Right lobe of liver (tissue), 6 donors: ENCODE measurements around the gene UBN1. TPM values are rescaled to one million over a fixed set of nuclear protein-coding genes. Genes with fewer than 3 reads are reported as not detected.

Source experiments
- ATAC-seq, 4 donors: fragments of 200-7000 bp; cut with Tn5 transposase; one replicate each; pipeline ENCODE4 v1.9.1; 2020; ENCODE audit warnings: mild to moderate bottlenecking in 4 of 4, moderate library complexity in 4 of 4
- DNase-seq, 3 donors: peaks; one replicate each; pipeline ENCODE4 v3.0.0-alpha.2; 2020
- H3K27ac ChIP-seq, 3 donors: fragments of 200-600 bp; one replicate each; pipeline ENCODE4 v1.8.0; 2022
- H3K27me3 ChIP-seq, 2 donors: fragments of 200-600 bp; one replicate each; pipeline ENCODE4 v1.8.0; 2022
- H3K36me3 ChIP-seq, 4 donors: fragments of 200-600 bp; sonication (generic) in 1 of 4; one replicate each; pipeline versions ENCODE4 v1.5.1 to v1.8.0; 2017 to 2022; ENCODE audit warnings: control low read depth in 1 of 4
- H3K4me1 ChIP-seq, 4 donors: fragments of 200-600 bp; sonication (generic) in 1 of 4; one replicate each; pipeline versions ENCODE4 v1.5.1 to v1.8.0; 2017 to 2022; ENCODE audit warnings: control low read depth in 1 of 4
- H3K4me3 ChIP-seq, 3 donors: fragments of 200-600 bp; one replicate each; pipeline ENCODE4 v1.8.0; 2022
- H3K9me3 ChIP-seq, 4 donors: fragments of 200-600 bp; sonication (generic) in 1 of 4; one replicate each; pipeline versions ENCODE4 v1.5.1 to v1.8.0; 2017 to 2022; ENCODE audit warnings: control low read depth in 1 of 4
- CTCF ChIP-seq, 4 donors: fragments of 200-600 bp in 3 of 4; fragments of 450-650 bp in 1 of 4; IDR thresholded peaks; one replicate each; pipeline versions ENCODE4 v1.5.1 to v1.8.0; 2016 to 2022; ENCODE audit warnings: antibody characterized with exemption in 4 of 4, mild to moderate bottlenecking in 2 of 4
- POLR2A ChIP-seq: fragments of 450-650 bp; IDR thresholded peaks from one replicate; pipeline ENCODE4 v1.6.1; 2017; ENCODE audit warnings: antibody characterized with exemption, mild to moderate bottlenecking
- WGBS: methylation state at CpG from one replicate; pipeline ENCODE4 v1.1.6; 2018; ENCODE audit warnings: low coverage, low lambda C conversion rate; ENCODE audit not compliant: insufficient coverage; ENCODE audit errors: missing lambda C conversion rate; 5-methylcytosine and 5-hydroxymethylcytosine counted together
- intact Hi-C, 2 donors: fragments of 100-400 bp; cut with DNase I; formaldehyde crosslinking; loops; one replicate each; pipeline versions ENCODE4 v1.11.2 to v1.14.1; 2022
- total RNA-seq, 6 experiments: library from RNA; depleted of rRNA in 2 of 6; stranded (reverse); fragments of >200 nt in 2 of 6; fragmentation: NEBNext Ultra II Directional in 3 of 6; extraction: Animal tissue kit (Norgen Biotek cat#: 25700) in 3 of 6; gene quantifications; one replicate each; pipeline versions ENCODE4 v1.1.0 to v1.2.4, GENCODE V29; 2016 to 2023
- donor health status: DM: no; HTN: yes; CAD: no.
- donor health status: DM: no; HTN: no; CAD: no.
- donor health status: DM: no; HTN: no; CAD: no.
- donor health status: DM: no; HTN: yes; CAD: no.
- donor health status: DM: no; HTN: yes; CAD: no.

UBN1 gene
- total RNA-seq, 6 experiments from 2014 or later = 12.0 to 18.6 (median 16.2) TPM

- ATAC-seq (no peak), DNase-seq (no peak)
- Histone ChIP-seq H3K27ac (no peak overlapping the region), H3K9me3 (no peaks in the 10 kb centered on the region), H3K4me1 (peaks cover 0 to 41% (median 14%) of the 10 kb centered on the region in 4 donors), H3K36me3 (peaks cover 0 to 22% (median 2%) of the 10 kb centered on the region in 4 donors), H3K27me3 (no peaks in the 10 kb centered on the region), H3K4me3 (no peak overlapping the region)
- TF ChIP-seq CTCF (IDR thresholded peaks at IDR 0.05) (no peak), POLR2A (no peak)
- intact Hi-C loops = no loop called here
- 80% methylated on average over 3 of the region's 3 CpGs for WGBS
These were observed 2.9 kb downstream of the UBN1 start for GRCh38 chr16:4850211-4850610.

- 60% methylated on average over 1 of the region's 1 CpG for WGBS
- Histone ChIP-seq H3K27ac (peak overlapping the region in 1 of 3 donors; percentile 24), H3K36me3 (peaks cover 0 to 42% (median 6%) of the 10 kb centered on the region in 4 donors), H3K4me1 (peaks cover 0 to 31% (median 10%) of the 10 kb centered on the region in 4 donors), H3K9me3 (no peaks in the 10 kb centered on the region), H3K4me3 (no peak overlapping the region), H3K27me3 (no peaks in the 10 kb centered on the region)
- ATAC-seq (peak in 1 of 4 donors; percentile 24), DNase-seq (no peak)
- no peak for TF ChIP-seq CTCF (IDR thresholded peaks at IDR 0.05)
- TF ChIP-seq POLR2A = no peak
- intact Hi-C loops = no loop called here
These were observed 5.1 kb downstream of the UBN1 start for GRCh38 chr16:4852221-4852872.

- H3K9me3 ChIP-seq = no peaks in the 10 kb centered on the region
- intact Hi-C loops = no loop called here
- no peak overlapping the region for H3K27ac ChIP-seq
- no peaks in the 10 kb centered on the region for H3K27me3 ChIP-seq
- no peak overlapping the region for H3K4me3 ChIP-seq
- ATAC-seq = no peak
- 95% methylated on average over 2 of the region's 5 CpGs for WGBS
- no peak for DNase-seq
- TF ChIP-seq POLR2A (no peak), CTCF (IDR thresholded peaks at IDR 0.05) (no peak)
- peaks cover 0 to 13% (median under 1%) of the 10 kb centered on the region in 4 donors for H3K4me1 ChIP-seq
- peaks cover 0 to 71% (median 23%) of the 10 kb centered on the region in 4 donors for H3K36me3 ChIP-seq
These were observed 8.1 kb downstream of the UBN1 start for GRCh38 chr16:4855371-4855770.

- Histone ChIP-seq H3K9me3 (no peaks in the 10 kb centered on the region), H3K27ac (no peak overlapping the region), H3K36me3 (peaks cover 0 to 75% (median 23%) of the 10 kb centered on the region in 4 donors), H3K27me3 (no peaks in the 10 kb centered on the region), H3K4me3 (no peak overlapping the region), H3K4me1 (peaks cover 0 to 13% (median 0%) of the 10 kb centered on the region in 4 donors)
- intact Hi-C loops = no loop called here
- DNase-seq (no peak), ATAC-seq (no peak)
- no peak for TF ChIP-seq CTCF (IDR thresholded peaks at IDR 0.05)
- TF ChIP-seq POLR2A = no peak
- WGBS = 93% methylated on average over 2 of the region's 2 CpGs
These were observed 8.5 kb downstream of the UBN1 start for GRCh38 chr16:4855804-4856203.
